GM23338 (cell line): ENCODE data around the gene DUSP10.

ENCODE experiments used
- CREB1 ChIP-seq: fragments of 250-450 bp; sonication (Bioruptor Pico); IDR thresholded peaks from 2 replicates; pipeline ENCODE4 v1.5.0; 2020; ENCODE audit warnings: low read depth, mild to moderate bottlenecking, moderate library complexity
- CTCF ChIP-seq, 2 experiments: fragments of 200-600 bp in 1 of 2; sonication (generic) in 1 of 2; conservative IDR thresholded peaks; 2 replicates each; pipeline versions ENCODE4 v1.5.1 to v1.6.1; 2016 to 2017; ENCODE audit warnings: antibody characterized with exemption in 2 of 2, low read depth in 2 of 2, mild to moderate bottlenecking in 2 of 2, moderate library complexity in 1 of 2
- EZH2 ChIP-seq: fragments of 200-600 bp; sonication (generic); IDR thresholded peaks from one replicate; pipeline ENCODE4 v1.8.0; 2017; ENCODE audit warnings: antibody characterized with exemption, mild to moderate bottlenecking, low read depth; ENCODE audit not compliant: unreplicated experiment
- EZH2phosphoT487 ChIP-seq: fragments of 200-600 bp; sonication (generic); IDR thresholded peaks from one replicate; pipeline ENCODE4 v1.8.1; 2018; ENCODE audit warnings: antibody characterized with exemption; ENCODE audit not compliant: unreplicated experiment
- POLR2AphosphoS5 ChIP-seq: IDR thresholded peaks from 2 replicates; pipeline ENCODE4 v1.6.1; 2016; ENCODE audit warnings: antibody characterized with exemption, low read depth
- ZNF462 ChIP-seq: fragments of 250-450 bp; sonication (Bioruptor Pico); IDR thresholded peaks from 2 replicates; pipeline ENCODE4 v1.5.0; 2020; ENCODE audit warnings: mild to moderate bottlenecking, moderate library complexity
- TF ChIP-seq, protein P1 (sequence below): IDR thresholded peaks from one replicate; pipeline ENCODE4 v1.6.1; 2018; ENCODE audit warnings: antibody characterized with exemption; ENCODE audit not compliant: unreplicated experiment
- TF ChIP-seq, protein P2 (sequence below): IDR thresholded peaks from 2 replicates; pipeline ENCODE4 v1.6.1; 2016; ENCODE audit warnings: antibody characterized with exemption

GRCh38 chr1:221700536-221700935, 41.4 kb downstream of the DUSP10 start:
- TF ChIP-seq CTCF (conservative IDR thresholded peaks at IDR 0.05; ENCODE audit: low read depth in 2 of 2) (no peak), EZH2 (no peak), POLR2AphosphoS5 (no peak), EZH2phosphoT487 (no peak), ZNF462 (no peak), CREB1 (CRISPR knock-in tag) (no peak)
- TF ChIP-seq, protein P1, sequence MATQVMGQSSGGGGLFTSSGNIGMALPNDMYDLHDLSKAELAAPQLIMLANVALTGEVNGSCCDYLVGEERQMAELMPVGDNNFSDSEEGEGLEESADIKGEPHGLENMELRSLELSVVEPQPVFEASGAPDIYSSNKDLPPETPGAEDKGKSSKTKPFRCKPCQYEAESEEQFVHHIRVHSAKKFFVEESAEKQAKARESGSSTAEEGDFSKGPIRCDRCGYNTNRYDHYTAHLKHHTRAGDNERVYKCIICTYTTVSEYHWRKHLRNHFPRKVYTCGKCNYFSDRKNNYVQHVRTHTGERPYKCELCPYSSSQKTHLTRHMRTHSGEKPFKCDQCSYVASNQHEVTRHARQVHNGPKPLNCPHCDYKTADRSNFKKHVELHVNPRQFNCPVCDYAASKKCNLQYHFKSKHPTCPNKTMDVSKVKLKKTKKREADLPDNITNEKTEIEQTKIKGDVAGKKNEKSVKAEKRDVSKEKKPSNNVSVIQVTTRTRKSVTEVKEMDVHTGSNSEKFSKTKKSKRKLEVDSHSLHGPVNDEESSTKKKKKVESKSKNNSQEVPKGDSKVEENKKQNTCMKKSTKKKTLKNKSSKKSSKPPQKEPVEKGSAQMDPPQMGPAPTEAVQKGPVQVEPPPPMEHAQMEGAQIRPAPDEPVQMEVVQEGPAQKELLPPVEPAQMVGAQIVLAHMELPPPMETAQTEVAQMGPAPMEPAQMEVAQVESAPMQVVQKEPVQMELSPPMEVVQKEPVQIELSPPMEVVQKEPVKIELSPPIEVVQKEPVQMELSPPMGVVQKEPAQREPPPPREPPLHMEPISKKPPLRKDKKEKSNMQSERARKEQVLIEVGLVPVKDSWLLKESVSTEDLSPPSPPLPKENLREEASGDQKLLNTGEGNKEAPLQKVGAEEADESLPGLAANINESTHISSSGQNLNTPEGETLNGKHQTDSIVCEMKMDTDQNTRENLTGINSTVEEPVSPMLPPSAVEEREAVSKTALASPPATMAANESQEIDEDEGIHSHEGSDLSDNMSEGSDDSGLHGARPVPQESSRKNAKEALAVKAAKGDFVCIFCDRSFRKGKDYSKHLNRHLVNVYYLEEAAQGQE: no peak
- TF ChIP-seq, protein P2, sequence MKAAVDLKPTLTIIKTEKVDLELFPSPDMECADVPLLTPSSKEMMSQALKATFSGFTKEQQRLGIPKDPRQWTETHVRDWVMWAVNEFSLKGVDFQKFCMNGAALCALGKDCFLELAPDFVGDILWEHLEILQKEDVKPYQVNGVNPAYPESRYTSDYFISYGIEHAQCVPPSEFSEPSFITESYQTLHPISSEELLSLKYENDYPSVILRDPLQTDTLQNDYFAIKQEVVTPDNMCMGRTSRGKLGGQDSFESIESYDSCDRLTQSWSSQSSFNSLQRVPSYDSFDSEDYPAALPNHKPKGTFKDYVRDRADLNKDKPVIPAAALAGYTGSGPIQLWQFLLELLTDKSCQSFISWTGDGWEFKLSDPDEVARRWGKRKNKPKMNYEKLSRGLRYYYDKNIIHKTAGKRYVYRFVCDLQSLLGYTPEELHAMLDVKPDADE: no peak
